Dendritic cell treated with granulocyte-macrophage colony-stimulating factor and Interleukin-4, amounts not matched to agents 40 ng/mL and 50 ng/mL, for 4 days (primary cell): ENCODE measurements around the gene ZBTB11.
"Not testable (repeated sequence)": the region's sequence is repeated elsewhere in the genome, so short reads cannot be mapped to it uniquely, and the experiment has no call there.

Experiments
- H3K27ac Mint-ChIP-seq: one replicate; pipeline ENCODE4 v1.8.0; 2022; ENCODE audit warnings: mild to moderate bottlenecking, mixed read lengths
- H3K27me3 Mint-ChIP-seq: one replicate; pipeline ENCODE4 v1.8.0; 2022; ENCODE audit warnings: mild to moderate bottlenecking, mixed read lengths
- H3K36me3 Mint-ChIP-seq: one replicate; pipeline ENCODE4 v1.8.0; 2022; ENCODE audit warnings: low read depth, mixed read lengths
- H3K4me1 Mint-ChIP-seq: one replicate; pipeline ENCODE4 v1.8.0; 2022; ENCODE audit warnings: low read depth, mixed read lengths
- H3K4me3 Mint-ChIP-seq: one replicate; pipeline ENCODE4 v1.8.0; 2022; ENCODE audit warnings: mild to moderate bottlenecking, moderate library complexity, mixed read lengths
- H3K9me3 Mint-ChIP-seq: one replicate; pipeline ENCODE4 v1.8.0; 2022; ENCODE audit warnings: mixed read lengths
- intact Hi-C: fragments of 100-400 bp; cut with micrococcal nuclease; formaldehyde crosslinking; loops from one replicate; pipeline ENCODE4 v1.15.0; 2022

Gene ZBTB11

GRCh38 chr3:101632586-101632985 is 44.3 kb downstream of the ZBTB11 start:
- no peaks in the 10 kb centered on the region for H3K27me3 Mint-ChIP-seq
- H3K27ac Mint-ChIP-seq: no peak overlapping the region
- intact Hi-C loops: no loop called here
- no peaks in the 10 kb centered on the region for H3K9me3 Mint-ChIP-seq
- no peaks in the 10 kb centered on the region for H3K36me3 Mint-ChIP-seq
- no peak overlapping the region for H3K4me3 Mint-ChIP-seq
- peaks cover 4% of the 10 kb centered on the region for H3K4me1 Mint-ChIP-seq

- H3K36me3 Mint-ChIP-seq, H3K9me3 Mint-ChIP-seq, H3K27ac Mint-ChIP-seq, intact Hi-C loops, H3K27me3 Mint-ChIP-seq, H3K4me1 Mint-ChIP-seq, H3K4me3 Mint-ChIP-seq: not testable (repeated sequence)
Measured at GRCh38 chr3:101631959-101632358, 45.0 kb downstream of the ZBTB11 start.

GRCh38 chr3:101631098-101631796 is 45.7 kb downstream of the ZBTB11 start:
- Mint-ChIP-seq H3K4me3 (no peak overlapping the region), H3K27me3 (no peaks in the 10 kb centered on the region), H3K9me3 (no peaks in the 10 kb centered on the region), H3K36me3 (no peaks in the 10 kb centered on the region), H3K27ac (no peak overlapping the region), H3K4me1 (peaks cover 1% of the 10 kb centered on the region)
- intact Hi-C loops: no loop called here

GRCh38 chr3:101629219-101629618 is 47.7 kb downstream of the ZBTB11 start:
- Mint-ChIP-seq H3K36me3 (no peaks in the 10 kb centered on the region), H3K9me3 (peaks cover 11% of the 10 kb centered on the region), H3K27me3 (no peaks in the 10 kb centered on the region), H3K4me1 (no peaks in the 10 kb centered on the region), H3K27ac (no peak overlapping the region), H3K4me3 (no peak overlapping the region)
- intact Hi-C loops: no loop called here

- intact Hi-C loops: no loop called here
- Mint-ChIP-seq H3K4me1 (no peaks in the 10 kb centered on the region), H3K9me3 (peaks cover 11% of the 10 kb centered on the region), H3K4me3 (no peak overlapping the region), H3K27me3 (no peaks in the 10 kb centered on the region), H3K27ac (no peak overlapping the region), H3K36me3 (no peaks in the 10 kb centered on the region)
Measured at GRCh38 chr3:101625879-101626278, 51.1 kb downstream of the ZBTB11 start.

GRCh38 chr3:101624857-101625256 is 52.1 kb downstream of the ZBTB11 start:
- H3K27ac Mint-ChIP-seq: no peak overlapping the region
- H3K36me3 Mint-ChIP-seq: no peaks in the 10 kb centered on the region
- H3K27me3 Mint-ChIP-seq: no peaks in the 10 kb centered on the region
- no peaks in the 10 kb centered on the region for H3K4me1 Mint-ChIP-seq
- intact Hi-C loops: no loop called here
- H3K9me3 Mint-ChIP-seq: peaks cover 13% of the 10 kb centered on the region
- no peak overlapping the region for H3K4me3 Mint-ChIP-seq

GRCh38 chr3:101623656-101624055 is 53.3 kb downstream of the ZBTB11 start:
- Mint-ChIP-seq H3K4me3 (no peak overlapping the region), H3K27ac (no peak overlapping the region), H3K27me3 (no peaks in the 10 kb centered on the region), H3K4me1 (no peaks in the 10 kb centered on the region), H3K36me3 (no peaks in the 10 kb centered on the region), H3K9me3 (peaks cover 20% of the 10 kb centered on the region)
- intact Hi-C loops: no loop called here

- Mint-ChIP-seq H3K27ac (no peak overlapping the region), H3K36me3 (no peaks in the 10 kb centered on the region)
Measured at GRCh38 chr3:101619734-101620133, 57.2 kb downstream of the ZBTB11 start.

GRCh38 chr3:101618726-101619125 is 58.2 kb downstream of the ZBTB11 start:
- intact Hi-C loops: no loop called here
- H3K9me3 Mint-ChIP-seq: peaks cover 10% of the 10 kb centered on the region

More at GRCh38 chr3:101619734-101620133, 57.2 kb downstream of the ZBTB11 start:
- no peak overlapping the region for H3K4me3 Mint-ChIP-seq
- peaks cover 12% of the 10 kb centered on the region for H3K9me3 Mint-ChIP-seq
- no peaks in the 10 kb centered on the region for H3K4me1 Mint-ChIP-seq
- intact Hi-C loops: no loop called here
- no peaks in the 10 kb centered on the region for H3K27me3 Mint-ChIP-seq

GRCh38 chr3:101617478-101617877 is 59.5 kb downstream of the ZBTB11 start:
- no peak overlapping the region for H3K27ac Mint-ChIP-seq
- no peaks in the 10 kb centered on the region for H3K36me3 Mint-ChIP-seq
- intact Hi-C loops: no loop called here
- peaks cover 10% of the 10 kb centered on the region for H3K9me3 Mint-ChIP-seq
- no peak overlapping the region for H3K4me3 Mint-ChIP-seq
- no peaks in the 10 kb centered on the region for H3K4me1 Mint-ChIP-seq
- H3K27me3 Mint-ChIP-seq: no peaks in the 10 kb centered on the region

More at GRCh38 chr3:101618726-101619125, 58.2 kb downstream of the ZBTB11 start:
- H3K36me3 Mint-ChIP-seq: no peaks in the 10 kb centered on the region
- H3K4me1 Mint-ChIP-seq: no peaks in the 10 kb centered on the region
- no peaks in the 10 kb centered on the region for H3K27me3 Mint-ChIP-seq
- H3K4me3 Mint-ChIP-seq: no peak overlapping the region
- no peak overlapping the region for H3K27ac Mint-ChIP-seq

GRCh38 chr3:101615525-101615924 is 61.4 kb downstream of the ZBTB11 start:
- H3K27ac Mint-ChIP-seq: no peak overlapping the region
- intact Hi-C loops: no loop called here
- no peaks in the 10 kb centered on the region for H3K27me3 Mint-ChIP-seq
- peaks cover 10% of the 10 kb centered on the region for H3K9me3 Mint-ChIP-seq
- H3K36me3 Mint-ChIP-seq: no peaks in the 10 kb centered on the region
- H3K4me3 Mint-ChIP-seq: no peak overlapping the region
- no peaks in the 10 kb centered on the region for H3K4me1 Mint-ChIP-seq

- H3K27ac Mint-ChIP-seq, H3K4me1 Mint-ChIP-seq, H3K4me3 Mint-ChIP-seq, H3K9me3 Mint-ChIP-seq, intact Hi-C loops, H3K36me3 Mint-ChIP-seq, H3K27me3 Mint-ChIP-seq: not testable (repeated sequence)
Measured at GRCh38 chr3:101613014-101613413, 63.9 kb downstream of the ZBTB11 start.

GRCh38 chr3:101611023-101611422 is 65.9 kb downstream of the ZBTB11 start:
- H3K4me3 Mint-ChIP-seq: no peak overlapping the region
- intact Hi-C loops: no loop called here
- no peak overlapping the region for H3K27ac Mint-ChIP-seq
- H3K4me1 Mint-ChIP-seq: no peaks in the 10 kb centered on the region
- no peaks in the 10 kb centered on the region for H3K36me3 Mint-ChIP-seq
- H3K27me3 Mint-ChIP-seq: no peaks in the 10 kb centered on the region
- H3K9me3 Mint-ChIP-seq: no peaks in the 10 kb centered on the region

GRCh38 chr3:101605398-101605797 is 71.5 kb downstream of the ZBTB11 start:
- intact Hi-C loops, H3K36me3 Mint-ChIP-seq, H3K9me3 Mint-ChIP-seq, H3K4me1 Mint-ChIP-seq, H3K27me3 Mint-ChIP-seq, H3K4me3 Mint-ChIP-seq, H3K27ac Mint-ChIP-seq: not testable (repeated sequence)

GRCh38 chr3:101603184-101603583 is 73.7 kb downstream of the ZBTB11 start:
- Mint-ChIP-seq H3K4me1 (no peaks in the 10 kb centered on the region), H3K4me3 (no peak overlapping the region), H3K27me3 (no peaks in the 10 kb centered on the region), H3K27ac (no peak overlapping the region), H3K36me3 (peaks cover 6% of the 10 kb centered on the region), H3K9me3 (no peaks in the 10 kb centered on the region)
- intact Hi-C loops: no loop called here
